HL-60 (cell line): ENCODE results near the gene ATP6V1F.

Experiments used
- DNase-seq, 2 experiments: peaks; one replicate each; pipeline ENCODE4 v3.0.0-alpha.2; 2010 to 2020; ENCODE audit warnings: low read depth in 1 of 2, low spot score in 1 of 2
- H3K27ac ChIP-seq: fragments of 250-450 bp; sonication (Bioruptor Pico); replicated peaks from 2 replicates; pipeline ENCODE4 v1.5.1; 2020; ENCODE audit warnings: mild to moderate bottlenecking, moderate library complexity
- H3K27me3 ChIP-seq: fragments of 250-450 bp; sonication (Bioruptor Pico); 2 replicates; pipeline ENCODE4 v1.5.1; 2021; ENCODE audit warnings: mild to moderate bottlenecking, moderate library complexity; ENCODE audit not compliant: insufficient read depth, poor library complexity, severe bottlenecking
- H3K4me3 ChIP-seq: replicated peaks from 2 replicates; pipeline ENCODE4 v1.5.1; 2011; ENCODE audit warnings: mild to moderate bottlenecking, control low read depth, low read length; ENCODE audit not compliant: insufficient read depth
- CTCF ChIP-seq: IDR thresholded peaks from one replicate; pipeline ENCODE4 v1.5.1; 2011; ENCODE audit warnings: low read length, control low read depth, inconsistent platforms; ENCODE audit not compliant: insufficient read depth
- GABPA ChIP-seq: IDR thresholded peaks from 2 replicates; pipeline ENCODE4 v1.6.1; 2012; ENCODE audit warnings: low read depth
- POLR2AphosphoS5 ChIP-seq: IDR thresholded peaks from 2 replicates; pipeline ENCODE4 v1.6.1; 2012; ENCODE audit warnings: low read depth
- REST ChIP-seq: IDR thresholded peaks from 2 replicates; pipeline ENCODE4 v1.6.1; 2012; ENCODE audit warnings: low read depth; ENCODE audit not compliant: insufficient replicate concordance
- SPI1 ChIP-seq: IDR thresholded peaks from 2 replicates; pipeline ENCODE4 v1.6.1; 2012; ENCODE audit warnings: low read depth, mild to moderate bottlenecking, borderline replicate concordance

ATP6V1F gene

GRCh38 chr7:128891110-128891941 lies 28.7 kb downstream of the ATP6V1F start:
- H3K27me3 ChIP-seq: peaks cover 17% of the 10 kb centered on the region
- DNase-seq: no peak
- no peak overlapping the region for H3K27ac ChIP-seq
- peak overlapping the region; percentile 14; the same call in 1 of the 2 replicates for H3K4me3 ChIP-seq
- TF ChIP-seq GABPA: no peak
- TF ChIP-seq POLR2AphosphoS5: no peak
- no peak for TF ChIP-seq SPI1
- no peak for TF ChIP-seq CTCF

- no peak for DNase-seq
- Histone ChIP-seq H3K27ac (no peak overlapping the region), H3K27me3 (peaks cover 17% of the 10 kb centered on the region), H3K4me3 (no peak overlapping the region)
- TF ChIP-seq SPI1 (no peak), GABPA (no peak), CTCF (no peak), REST (no peak), POLR2AphosphoS5 (no peak)
Measured at GRCh38 chr7:128891942-128892269, 29.2 kb downstream of the ATP6V1F start.

- no peak for DNase-seq
- H3K27ac ChIP-seq: no peak overlapping the region
- H3K27me3 ChIP-seq: peaks cover 17% of the 10 kb centered on the region
- TF ChIP-seq CTCF: no peak
- TF ChIP-seq POLR2AphosphoS5: no peak
- H3K4me3 ChIP-seq: no peak overlapping the region
Measured at GRCh38 chr7:128892521-128893250, 30.0 kb downstream of the ATP6V1F start.

- H3K4me3 ChIP-seq: no peak overlapping the region
- DNase-seq: no peak
- H3K27me3 ChIP-seq: peaks cover 17% of the 10 kb centered on the region
- no peak overlapping the region for H3K27ac ChIP-seq
- no peak for TF ChIP-seq REST
- no peak for TF ChIP-seq POLR2AphosphoS5
- TF ChIP-seq CTCF: no peak
- TF ChIP-seq GABPA: no peak
- TF ChIP-seq SPI1: no peak
Measured at GRCh38 chr7:128893251-128894100, 30.8 kb downstream of the ATP6V1F start.
